Measurements from ENCODE around the gene SORCS3. TPM values are rescaled to one million over a fixed set of nuclear protein-coding genes. Genes with fewer than 3 reads are reported as not detected.

Gene SORCS3
- total RNA-seq, 3 donors from 2014 or later (not counting 1 experiment from before 2014, with no cell fraction given) = 0.05 to 0.09 TPM; not detected in 1

GRCh38 chr10:104850023-104850422 lies 208.9 kb downstream of the SORCS3 start:
- DNase-seq = no peak
- no peak overlapping the region for H3K4me3 Mint-ChIP-seq

GRCh38 chr10:104867966-104868598 lies 227.0 kb downstream of the SORCS3 start:
- no peaks in the 10 kb centered on the region for H3K36me3 ChIP-seq (ENCODE audit: control insufficient read depth, insufficient read depth, low read length)
- Mint-ChIP-seq H3K27ac (no peak overlapping the region), H3K36me3 (no peaks in the 10 kb centered on the region), H3K9me3 (peaks cover 0 to 2% of the 10 kb centered on the region in 2 donors), H3K27me3 (ENCODE audit: low read depth in 2 of 2) (peaks cover 0 to 3% of the 10 kb centered on the region in 2 donors), H3K4me1 (no peaks in the 10 kb centered on the region), H3K4me3 (no peak overlapping the region)
- no peaks in the 10 kb centered on the region for H3K9me3 ChIP-seq (ENCODE audit: control insufficient read depth, insufficient read depth, low read length)
- no peak overlapping the region for H3K27ac ChIP-seq (ENCODE audit: low read length)
- H3K4me3 ChIP-seq (ENCODE audit: low read length) = no peak overlapping the region
- no peaks in the 10 kb centered on the region for H3K4me1 ChIP-seq (ENCODE audit: control insufficient read depth, insufficient read depth, low read length)
- 85% methylated on average over 5 of the region's 6 CpGs for whole genome bisulfite sequencing (ENCODE audit: insufficient coverage)
- DNase-seq = no peak
- ATAC-seq = no peak
- TF ChIP-seq CTCF (IDR thresholded peaks at IDR 0.05) = no peak
- intact Hi-C loops (cut with micrococcal nuclease) = no loop called here
- H3K27me3 ChIP-seq (ENCODE audit: control insufficient read depth, insufficient read depth, low read length) = no peaks in the 10 kb centered on the region

More at GRCh38 chr10:104850023-104850422, 208.9 kb downstream of the SORCS3 start:
- H3K36me3 ChIP-seq (ENCODE audit: control insufficient read depth, insufficient read depth, low read length) = no peaks in the 10 kb centered on the region
- H3K27me3 Mint-ChIP-seq (ENCODE audit: low read depth in 2 of 2) = no peaks in the 10 kb centered on the region
- no peak overlapping the region for H3K4me3 ChIP-seq (ENCODE audit: low read length)
- no peaks in the 10 kb centered on the region for H3K36me3 Mint-ChIP-seq
- H3K4me1 ChIP-seq (ENCODE audit: control insufficient read depth, insufficient read depth, low read length) = no peaks in the 10 kb centered on the region
- ATAC-seq = no peak
- H3K27ac ChIP-seq (ENCODE audit: low read length) = no peak overlapping the region
- no peaks in the 10 kb centered on the region for H3K9me3 ChIP-seq (ENCODE audit: control insufficient read depth, insufficient read depth, low read length)
- TF ChIP-seq CTCF (IDR thresholded peaks at IDR 0.05) = no peak
- no peaks in the 10 kb centered on the region for H3K4me1 Mint-ChIP-seq
- no peak overlapping the region for H3K27ac Mint-ChIP-seq
- no peaks in the 10 kb centered on the region for H3K27me3 ChIP-seq (ENCODE audit: control insufficient read depth, insufficient read depth, low read length)
- 84% methylated on average over 5 of the region's 5 CpGs for WGBS (ENCODE audit: insufficient coverage)
- intact Hi-C loops (cut with micrococcal nuclease) = no loop called here
- no peaks in the 10 kb centered on the region for H3K9me3 Mint-ChIP-seq

- DNase-seq (no peak), ATAC-seq (no peak)
- Histone ChIP-seq H3K9me3 (ENCODE audit: control insufficient read depth, insufficient read depth, low read length) (no peaks in the 10 kb centered on the region), H3K4me1 (ENCODE audit: control insufficient read depth, insufficient read depth, low read length) (no peaks in the 10 kb centered on the region), H3K27ac (ENCODE audit: low read length) (no peak overlapping the region), H3K36me3 (ENCODE audit: control insufficient read depth, insufficient read depth, low read length) (no peaks in the 10 kb centered on the region), H3K4me3 (ENCODE audit: low read length) (no peak overlapping the region), H3K27me3 (ENCODE audit: control insufficient read depth, insufficient read depth, low read length) (no peaks in the 10 kb centered on the region)
- WGBS (ENCODE audit: insufficient coverage) = 100% methylated on average over 1 of the region's 2 CpGs
- Mint-ChIP-seq H3K36me3 (no peaks in the 10 kb centered on the region), H3K27ac (no peak overlapping the region), H3K27me3 (ENCODE audit: low read depth in 2 of 2) (peaks cover 0 to 2% of the 10 kb centered on the region in 2 donors), H3K4me3 (no peak overlapping the region), H3K4me1 (no peaks in the 10 kb centered on the region), H3K9me3 (peaks cover 2 to 3% of the 10 kb centered on the region in 2 donors)
- intact Hi-C loops (cut with micrococcal nuclease) = no loop called here
- TF ChIP-seq CTCF (IDR thresholded peaks at IDR 0.05) = no peak
Observed at GRCh38 chr10:104872691-104873090, 231.6 kb downstream of the SORCS3 start.

- H3K27ac Mint-ChIP-seq = no peak overlapping the region
- Histone ChIP-seq H3K27ac (ENCODE audit: low read length) (no peak overlapping the region), H3K4me3 (ENCODE audit: low read length) (no peak overlapping the region), H3K9me3 (ENCODE audit: control insufficient read depth, insufficient read depth, low read length) (no peaks in the 10 kb centered on the region), H3K4me1 (ENCODE audit: control insufficient read depth, insufficient read depth, low read length) (no peaks in the 10 kb centered on the region), H3K36me3 (ENCODE audit: control insufficient read depth, insufficient read depth, low read length) (no peaks in the 10 kb centered on the region), H3K27me3 (ENCODE audit: control insufficient read depth, insufficient read depth, low read length) (no peaks in the 10 kb centered on the region)
- H3K4me3 Mint-ChIP-seq = no peak overlapping the region
- DNase-seq (no peak), ATAC-seq (no peak)
- no peaks in the 10 kb centered on the region for H3K4me1 Mint-ChIP-seq
- no peak for TF ChIP-seq CTCF (IDR thresholded peaks at IDR 0.05)
- intact Hi-C loops (cut with micrococcal nuclease) = no loop called here
- H3K9me3 Mint-ChIP-seq = peaks cover 2 to 3% of the 10 kb centered on the region in 2 donors
- H3K27me3 Mint-ChIP-seq (ENCODE audit: low read depth in 2 of 2) = peaks cover 0 to 2% of the 10 kb centered on the region in 2 donors
- H3K36me3 Mint-ChIP-seq = no peaks in the 10 kb centered on the region
Observed at GRCh38 chr10:104873161-104873560, 232.1 kb downstream of the SORCS3 start.

Measured in natural killer cell (primary cell).